H4 (cell line): ENCODE data around the gene WRAP73. TPM values are rescaled to one million over a fixed set of nuclear protein-coding genes. Genes with fewer than 3 reads are reported as not detected.

Experiments
- DNase-seq: peaks from one replicate; pipeline ENCODE4 v3.0.0-alpha.2; 2015; ENCODE audit warnings: low spot score
- total RNA-seq: library from RNA; depleted of rRNA; stranded (reverse); fragments of >200 nt; shearing (Covaris generic); gene quantifications from 2 replicates; pipeline ENCODE4 v1.2.3, GENCODE V29; 2014

Gene WRAP73
- total RNA-seq, 1 experiment from 2014 or later = 23.8 TPM

GRCh38 chr1:3614755-3615742 is 34.9 kb downstream of the WRAP73 start:
- DNase-seq = no peak

GRCh38 chr1:3612123-3612522 is 37.8 kb downstream of the WRAP73 start:
- no peak for DNase-seq

DNA sequence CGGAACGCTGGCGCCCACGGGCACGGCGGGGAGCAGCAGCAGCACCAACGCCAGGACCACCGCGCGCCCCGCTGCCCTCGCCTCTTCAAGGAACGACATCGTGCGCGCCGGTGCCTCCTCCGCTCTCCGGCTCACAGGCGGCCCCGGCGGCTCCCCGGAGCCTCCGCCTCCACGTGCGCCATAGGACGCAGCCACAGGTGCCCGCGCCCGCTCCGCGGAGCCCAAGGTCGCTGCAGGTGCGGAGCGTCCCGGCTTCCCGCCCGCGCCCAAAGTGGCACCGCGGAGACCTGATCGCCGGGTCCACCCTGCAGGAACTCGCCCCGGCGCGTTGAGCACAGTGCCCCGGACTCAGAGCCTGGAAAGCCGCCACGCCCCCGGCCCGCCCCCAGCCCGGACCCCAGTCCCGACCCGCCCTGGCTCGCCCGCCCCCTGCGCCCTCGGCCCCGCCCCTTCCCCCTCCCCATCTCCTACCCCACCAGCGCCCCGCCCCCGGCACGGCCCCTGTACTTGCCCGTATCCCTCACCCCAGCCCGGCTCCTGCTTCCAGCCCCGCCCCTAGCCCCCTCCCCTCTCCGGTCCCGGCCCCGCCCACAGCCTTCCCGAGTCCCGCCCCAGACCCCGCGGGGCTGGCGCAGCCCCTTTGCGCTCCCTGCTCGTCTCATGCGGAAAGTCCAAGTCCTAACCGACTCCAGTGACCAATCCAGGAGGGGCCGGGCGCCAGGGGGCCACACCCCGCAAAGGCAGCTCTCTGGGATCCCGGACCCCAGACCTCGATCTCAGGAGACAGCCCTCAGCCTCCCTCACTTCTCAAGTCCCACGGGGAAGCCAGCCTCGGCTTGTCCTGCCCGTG is 38.5 kb downstream of the WRAP73 start, which contains the start of gene MEGF6:
Gene MEGF6, minus strand, starts transcription at position 339 of the 850 bp plus-strand sequence. Its CDS starts 240 bp downstream, at position 99.
- DNase-seq = no peak

DNA sequence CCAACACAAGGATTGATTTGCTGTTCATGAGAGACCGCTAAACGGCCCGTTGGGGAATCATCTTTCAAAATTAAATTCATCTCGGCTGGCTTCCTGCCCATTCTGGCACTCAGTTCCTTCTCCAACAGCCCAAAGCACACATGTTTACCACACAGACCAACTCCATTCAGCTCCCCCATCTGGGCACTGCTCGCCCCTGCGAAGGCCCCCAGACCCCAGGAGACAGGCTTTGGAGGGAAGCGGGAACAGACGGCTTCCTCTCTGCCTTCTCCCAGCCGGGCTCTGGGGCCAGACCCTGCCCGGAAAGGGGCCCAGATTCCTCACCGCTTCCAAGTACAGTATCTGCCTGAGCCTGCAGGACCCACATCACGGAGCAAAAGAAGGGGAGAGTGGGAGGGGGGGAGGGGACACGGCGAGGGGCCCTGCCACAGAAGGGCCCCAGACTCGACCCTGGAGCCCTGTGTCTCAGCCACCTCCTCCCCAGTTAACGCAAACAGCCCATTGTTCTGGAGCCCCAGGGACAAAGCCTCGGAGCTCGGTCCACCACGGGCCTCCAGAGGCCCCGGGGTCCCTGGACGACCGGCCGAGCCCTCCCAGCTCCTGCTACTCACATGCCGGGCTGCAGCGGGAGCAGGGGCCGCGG is 39.3 kb downstream of the WRAP73 start:
- no peak for DNase-seq

- DNase-seq = no peak
These were observed 40.0 kb downstream of the WRAP73 start for GRCh38 chr1:3609769-3610526.

DNA sequence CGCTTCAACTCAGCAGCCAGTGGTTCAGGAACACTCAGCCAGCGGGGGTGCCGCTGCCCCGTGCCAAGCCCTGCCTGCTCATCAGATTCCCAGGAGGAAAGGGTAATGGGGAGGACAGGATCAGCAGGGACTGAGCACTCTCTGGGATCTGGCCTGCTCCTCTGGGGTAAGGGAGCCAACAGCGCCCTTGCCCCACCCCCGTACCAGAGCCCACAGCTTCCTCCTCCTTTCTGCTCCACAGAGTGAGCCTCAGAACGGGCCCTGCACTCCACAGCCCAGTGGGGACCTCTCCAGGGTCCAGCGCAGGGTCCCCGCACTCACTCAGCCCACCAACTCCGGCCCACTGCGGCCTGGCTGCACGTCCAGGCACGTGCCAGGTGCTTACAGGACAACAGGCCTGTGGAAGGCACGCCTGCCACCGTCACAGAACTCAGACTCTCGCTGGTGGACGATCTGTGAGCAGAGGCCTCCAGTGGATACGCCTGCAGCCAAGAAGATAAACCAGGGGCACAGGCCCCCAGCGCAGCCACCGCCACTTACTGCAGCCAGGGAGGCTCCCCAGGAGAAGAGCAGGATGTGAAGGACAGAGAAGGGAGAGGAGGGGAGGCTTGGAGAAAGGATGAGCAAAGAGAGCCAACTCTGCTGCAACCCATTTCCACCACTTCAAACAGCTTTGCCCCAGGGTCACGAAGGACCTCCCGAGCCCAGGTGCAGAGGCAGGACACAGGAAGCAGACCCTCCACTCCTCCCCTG is 40.7 kb downstream of the WRAP73 start:
- no peak for DNase-seq

DNA sequence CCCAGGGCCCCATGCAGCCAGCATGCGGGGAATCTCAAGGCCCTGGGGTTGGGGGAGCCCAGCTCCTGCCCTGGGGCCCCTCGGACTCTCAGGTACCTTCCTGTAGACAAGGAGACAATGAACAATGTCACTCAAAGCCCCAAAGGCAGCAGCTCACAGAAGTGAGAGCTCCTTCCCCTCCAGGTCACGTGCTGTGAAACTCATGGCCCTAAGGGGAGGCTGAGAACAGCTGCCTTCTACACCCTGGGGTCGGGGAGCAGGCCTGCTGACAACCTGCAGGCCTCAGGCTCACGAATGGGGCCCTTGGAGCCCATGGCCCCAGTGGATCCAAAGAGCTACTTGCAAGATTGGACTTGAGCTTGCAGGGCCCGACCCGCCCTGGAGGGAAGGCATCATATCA is 41.7 kb downstream of the WRAP73 start:
- DNase-seq = no peak

DNA sequence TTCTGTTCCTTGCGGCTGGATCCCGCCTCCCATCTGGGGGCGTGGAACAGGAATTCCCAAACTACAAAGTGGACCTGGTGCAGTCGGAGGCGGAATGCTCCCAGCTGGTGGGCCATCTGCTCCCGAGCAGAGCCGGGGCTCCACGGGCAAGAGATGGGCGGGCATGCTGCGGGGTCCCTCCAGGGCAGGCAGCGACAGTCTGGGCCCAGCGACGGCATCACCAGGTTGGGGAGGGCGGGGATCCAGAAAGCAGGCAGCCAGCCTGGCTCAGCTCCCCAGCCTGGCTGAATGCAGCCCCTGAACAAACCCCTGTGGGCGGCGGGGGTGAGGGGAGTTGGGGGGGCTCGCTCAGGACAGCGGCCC is 42.2 kb downstream of the WRAP73 start:
- no peak for DNase-seq

DNA sequence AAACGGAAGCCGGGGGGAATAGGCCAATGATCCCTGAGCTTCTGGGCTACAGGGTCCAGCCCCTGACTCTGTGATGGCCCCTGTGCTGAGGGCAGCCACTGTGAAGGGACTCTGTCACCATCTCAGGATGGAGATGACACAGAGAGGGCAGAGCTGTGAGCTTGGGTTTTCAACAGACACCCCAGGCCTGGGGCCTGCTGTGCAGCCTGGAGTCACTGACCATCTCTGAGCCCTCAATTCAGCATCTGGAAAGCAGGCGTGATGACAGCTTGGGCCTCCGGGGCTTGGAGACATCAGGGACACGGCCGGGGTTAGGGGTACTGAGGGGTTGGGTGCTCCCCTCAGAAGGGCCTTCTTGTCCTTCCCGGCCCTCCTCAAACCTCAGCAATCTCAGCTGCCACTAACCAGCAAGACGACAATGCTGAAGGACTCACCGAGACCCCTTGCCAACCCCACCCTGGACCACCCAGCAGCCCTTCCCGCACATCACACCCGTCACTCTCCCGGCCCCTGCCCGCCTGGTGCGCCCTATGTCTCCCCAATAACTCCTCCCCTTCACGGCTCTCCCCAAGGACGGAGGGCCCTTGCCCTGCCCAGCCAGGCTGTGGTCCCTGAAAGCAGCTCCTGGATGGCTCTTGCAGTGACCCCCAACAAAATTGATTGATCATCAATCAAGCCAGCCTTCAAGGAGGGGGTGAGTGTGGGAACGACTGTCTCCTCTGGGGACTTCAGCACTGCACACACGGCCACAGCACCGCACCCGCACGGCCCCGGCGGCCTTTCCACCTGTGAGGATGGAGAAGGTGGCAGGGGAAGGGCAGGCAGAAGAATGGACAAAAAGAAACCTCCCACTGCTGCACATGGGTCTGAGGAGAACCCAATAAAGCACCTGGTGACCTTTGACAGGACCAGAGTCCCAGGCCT is 42.9 kb downstream of the WRAP73 start:
- no peak for DNase-seq

DNA sequence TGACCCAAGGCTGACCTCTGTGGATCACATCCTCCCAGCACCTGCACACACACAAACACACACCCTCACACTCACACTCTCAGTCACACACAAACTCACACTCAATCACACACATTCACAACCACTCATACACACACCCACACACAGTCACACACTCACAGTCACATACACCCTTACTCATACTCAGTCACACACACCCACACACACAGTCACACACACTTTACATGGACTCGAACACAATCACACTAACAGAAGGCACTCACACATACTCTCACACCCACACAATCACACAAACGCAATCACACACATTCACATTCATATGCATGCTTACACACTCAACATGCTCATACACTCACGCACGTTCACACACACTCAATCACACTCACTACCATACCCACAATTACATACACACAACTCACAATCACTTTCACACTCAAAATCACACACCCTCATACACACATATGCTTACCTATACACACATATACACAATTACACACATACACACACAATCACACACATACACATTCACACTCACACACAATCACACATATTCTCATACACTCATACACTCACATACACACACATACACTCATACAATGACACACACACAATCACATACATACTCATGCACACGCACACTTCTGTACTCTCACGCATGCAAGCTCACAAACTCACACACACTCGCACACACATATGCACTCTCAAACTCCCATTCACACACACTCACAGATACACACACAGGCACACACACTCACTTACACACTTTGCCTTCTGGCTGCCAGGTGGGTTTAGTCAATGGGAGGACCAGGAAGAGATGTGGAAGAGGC is 44.7 kb downstream of the WRAP73 start:
- DNase-seq = no peak

DNA sequence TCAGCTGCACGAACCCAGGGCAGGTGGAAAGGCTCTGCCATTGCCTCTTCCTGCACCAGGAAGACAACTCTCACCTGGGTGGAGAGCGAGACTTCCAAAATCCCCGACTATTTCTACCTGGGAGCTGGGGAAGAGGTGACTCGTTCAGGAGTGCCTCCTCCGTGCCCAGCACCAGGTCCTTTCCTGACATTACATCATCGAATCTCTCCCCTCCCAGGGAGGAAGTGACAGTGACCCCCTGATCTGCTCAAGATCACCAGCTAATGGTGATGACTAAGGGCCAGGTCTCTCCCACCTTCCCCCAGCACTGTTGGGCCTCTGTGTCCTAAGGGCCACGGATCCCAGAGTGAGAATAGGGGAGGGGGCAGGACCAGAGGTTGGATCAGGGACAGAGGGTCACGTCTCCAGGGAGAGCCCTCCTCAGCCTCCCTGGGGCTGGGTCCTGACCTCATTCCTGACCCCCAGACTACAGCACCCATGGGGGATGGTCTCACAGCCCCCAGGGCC is 45.4 kb downstream of the WRAP73 start:
- DNase-seq = no peak

- no peak for DNase-seq
These were observed 46.1 kb downstream of the WRAP73 start for GRCh38 chr1:3603571-3604467.

DNA sequence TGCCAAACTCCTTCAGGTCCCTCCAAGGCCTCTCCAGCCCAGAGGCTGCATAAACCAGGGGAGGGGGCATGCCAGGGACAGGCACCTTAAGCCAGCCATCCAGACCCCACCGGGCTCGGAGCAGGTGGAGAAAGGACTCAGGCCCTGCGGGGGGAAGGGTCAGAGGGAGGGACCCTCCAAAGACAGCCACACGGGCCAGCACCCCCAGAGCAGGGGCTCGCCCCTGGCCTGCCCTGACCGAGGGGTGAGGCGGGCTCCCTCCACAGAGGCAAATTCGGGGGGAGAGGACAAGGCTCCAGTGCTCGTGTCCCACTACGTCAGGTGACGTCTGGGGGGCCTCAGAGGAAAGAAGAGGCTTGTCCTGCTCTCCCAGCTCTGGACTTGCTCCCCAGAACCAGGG is 46.7 kb downstream of the WRAP73 start:
- DNase-seq = no peak

- no peak for DNase-seq
These were observed 47.5 kb downstream of the WRAP73 start for GRCh38 chr1:3602375-3602774.

GRCh38 chr1:3601743-3602142 is 48.2 kb downstream of the WRAP73 start:
- DNase-seq = no peak

GRCh38 chr1:3600354-3600753 is 49.5 kb downstream of the WRAP73 start:
- DNase-seq = no peak

- DNase-seq = no peak
These were observed 50.1 kb downstream of the WRAP73 start for GRCh38 chr1:3599816-3600215.
